ENCODE results near the gene TTI1. TPM values are rescaled to one million over a fixed set of nuclear protein-coding genes. Genes with fewer than 3 reads are reported as not detected.

The TTI1 gene
- polyA plus RNA-seq, 3 donors: 6.4 to 9.1 (median 8.8) TPM

DNA sequence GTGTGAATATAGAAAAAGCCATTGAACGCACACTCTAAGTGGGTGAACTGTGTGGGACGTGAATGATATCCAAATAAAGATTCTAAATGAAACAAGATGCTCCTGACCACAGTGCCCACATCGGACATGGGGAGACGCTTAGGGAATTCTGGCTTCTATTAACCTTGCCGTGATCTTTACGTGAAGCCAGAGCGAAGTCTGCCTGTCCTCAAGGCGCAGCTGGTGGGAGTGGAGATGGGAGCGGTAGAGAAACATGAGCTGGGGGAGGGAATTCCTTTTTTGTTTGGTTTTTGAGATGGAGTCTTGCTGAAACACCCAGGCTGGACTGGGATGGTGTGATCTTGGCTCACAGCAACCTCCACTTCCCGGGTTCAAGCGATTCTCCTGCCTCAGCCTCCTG is 84.3 kb downstream of the TTI1 start:
- Histone ChIP-seq H3K36me3 (replicated peaks in 1 of 2; ENCODE audit: control insufficient read depth in 1 of 2, insufficient read depth in 2 of 2, low read length in 2 of 2) (no peaks in the 10 kb centered on the region), H3K27me3 (ENCODE audit: control insufficient read depth in 2 of 2, insufficient read depth in 2 of 2, low read length in 2 of 2) (no peaks in the 10 kb centered on the region), H3K9ac (ENCODE audit: insufficient read depth, low read length, poor library complexity, severe bottlenecking) (no peak overlapping the region), H3K4me2 (replicated peaks; ENCODE audit: extremely low read depth, low read length, poor library complexity, severe bottlenecking) (no peak overlapping the region), H4K20me1 (ENCODE audit: insufficient read depth, low read length) (no peaks in the 10 kb centered on the region), H3K9me3 (replicated peaks in 1 of 2; ENCODE audit: control insufficient read depth in 1 of 2, insufficient read depth in 1 of 2, low read length in 2 of 2) (no peaks in the 10 kb centered on the region), H3K4me3 (replicated peaks in 1 of 3; ENCODE audit: low read depth in 2 of 3, low read length in 3 of 3) (no peak overlapping the region), H3K27ac (ENCODE audit: low read depth in 1 of 2, low read length in 2 of 2) (no peak overlapping the region), H2AFZ (ENCODE audit: insufficient read depth, low read depth, low read length, poor library complexity, severe bottlenecking) (no peak overlapping the region), H3K4me1 (ENCODE audit: control insufficient read depth in 1 of 2, insufficient read depth in 2 of 2, low read length in 2 of 2) (no peaks in the 10 kb centered on the region), H3K79me2 (ENCODE audit: insufficient read depth, low read length) (no peaks in the 10 kb centered on the region)
- no peak for DNase-seq
- Mint-ChIP-seq H3K4me3 (no peak overlapping the region), H3K27ac (no peak overlapping the region), H3K27me3 (ENCODE audit: low read depth in 3 of 3) (peaks cover 1 to 10% (median 5%) of the 10 kb centered on the region in 3 donors), H3K36me3 (no peaks in the 10 kb centered on the region), H3K4me1 (no peaks in the 10 kb centered on the region), H3K9me3 (peaks cover 0 to 12% (median 3%) of the 10 kb centered on the region in 7 donors)
- WGBS (ENCODE audit: insufficient coverage): 100% methylated on average over 10 of the region's 11 CpGs
- TF ChIP-seq, protein P1, sequence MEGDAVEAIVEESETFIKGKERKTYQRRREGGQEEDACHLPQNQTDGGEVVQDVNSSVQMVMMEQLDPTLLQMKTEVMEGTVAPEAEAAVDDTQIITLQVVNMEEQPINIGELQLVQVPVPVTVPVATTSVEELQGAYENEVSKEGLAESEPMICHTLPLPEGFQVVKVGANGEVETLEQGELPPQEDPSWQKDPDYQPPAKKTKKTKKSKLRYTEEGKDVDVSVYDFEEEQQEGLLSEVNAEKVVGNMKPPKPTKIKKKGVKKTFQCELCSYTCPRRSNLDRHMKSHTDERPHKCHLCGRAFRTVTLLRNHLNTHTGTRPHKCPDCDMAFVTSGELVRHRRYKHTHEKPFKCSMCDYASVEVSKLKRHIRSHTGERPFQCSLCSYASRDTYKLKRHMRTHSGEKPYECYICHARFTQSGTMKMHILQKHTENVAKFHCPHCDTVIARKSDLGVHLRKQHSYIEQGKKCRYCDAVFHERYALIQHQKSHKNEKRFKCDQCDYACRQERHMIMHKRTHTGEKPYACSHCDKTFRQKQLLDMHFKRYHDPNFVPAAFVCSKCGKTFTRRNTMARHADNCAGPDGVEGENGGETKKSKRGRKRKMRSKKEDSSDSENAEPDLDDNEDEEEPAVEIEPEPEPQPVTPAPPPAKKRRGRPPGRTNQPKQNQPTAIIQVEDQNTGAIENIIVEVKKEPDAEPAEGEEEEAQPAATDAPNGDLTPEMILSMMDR (IDR thresholded peaks at IDR 0.05): no peak
- intact Hi-C loops (cut with micrococcal nuclease): no loop called here

DNA sequence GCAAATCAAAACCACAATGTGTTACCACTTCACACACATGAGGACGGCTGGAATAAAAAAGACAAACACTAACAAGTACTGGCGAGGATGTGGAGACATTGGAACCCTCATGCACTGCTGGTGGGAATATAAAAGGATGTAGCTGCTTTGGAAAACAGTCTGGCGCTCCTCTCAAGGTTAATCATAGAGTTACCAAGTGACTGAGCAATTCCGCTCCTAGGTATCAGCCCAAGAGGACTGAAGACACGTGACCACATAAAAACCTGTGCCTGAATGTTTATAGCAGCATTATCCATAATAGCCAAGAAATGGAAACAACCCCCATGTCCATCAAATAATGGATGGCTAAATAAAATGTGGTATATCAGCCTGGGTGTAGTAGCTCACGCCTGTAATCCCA is 85.3 kb downstream of the TTI1 start:
- no peaks in the 10 kb centered on the region for H4K20me1 ChIP-seq (ENCODE audit: insufficient read depth, low read length)
- no peaks in the 10 kb centered on the region for H3K79me2 ChIP-seq (ENCODE audit: insufficient read depth, low read length)
- no peaks in the 10 kb centered on the region for H3K4me1 ChIP-seq (ENCODE audit: control insufficient read depth in 1 of 2, insufficient read depth in 2 of 2, low read length in 2 of 2)
- DNase-seq: no peak
- no peak overlapping the region for H3K4me3 ChIP-seq (replicated peaks in 1 of 3; ENCODE audit: low read depth in 2 of 3, low read length in 3 of 3)
- H3K27ac Mint-ChIP-seq: no peak overlapping the region
- no peak overlapping the region for H2AFZ ChIP-seq (ENCODE audit: insufficient read depth, low read depth, low read length, poor library complexity, severe bottlenecking)
- H3K4me2 ChIP-seq (replicated peaks; ENCODE audit: extremely low read depth, low read length, poor library complexity, severe bottlenecking): no peak overlapping the region
- H3K36me3 Mint-ChIP-seq: no peaks in the 10 kb centered on the region
- WGBS (ENCODE audit: insufficient coverage): 100% methylated on average over 1 of the region's 6 CpGs
- no peaks in the 10 kb centered on the region for H3K27me3 ChIP-seq (ENCODE audit: control insufficient read depth in 2 of 2, insufficient read depth in 2 of 2, low read length in 2 of 2)
- no peak overlapping the region for H3K9ac ChIP-seq (ENCODE audit: insufficient read depth, low read length, poor library complexity, severe bottlenecking)
- H3K4me3 Mint-ChIP-seq: no peak overlapping the region
- H3K9me3 Mint-ChIP-seq: peaks cover 0 to 12% (median 3%) of the 10 kb centered on the region in 7 donors
- H3K4me1 Mint-ChIP-seq: no peaks in the 10 kb centered on the region
- H3K27me3 Mint-ChIP-seq (ENCODE audit: low read depth in 3 of 3): peaks cover 1 to 10% (median 5%) of the 10 kb centered on the region in 3 donors
- H3K36me3 ChIP-seq (replicated peaks in 1 of 2; ENCODE audit: control insufficient read depth in 1 of 2, insufficient read depth in 2 of 2, low read length in 2 of 2): no peaks in the 10 kb centered on the region
- H3K27ac ChIP-seq (ENCODE audit: low read depth in 1 of 2, low read length in 2 of 2): no peak overlapping the region
- TF ChIP-seq, protein P1 (IDR thresholded peaks at IDR 0.05): no peak
- intact Hi-C loops (cut with micrococcal nuclease): no loop called here
- no peaks in the 10 kb centered on the region for H3K9me3 ChIP-seq (replicated peaks in 1 of 2; ENCODE audit: control insufficient read depth in 1 of 2, insufficient read depth in 1 of 2, low read length in 2 of 2)
